Activated CD4-positive, alpha-beta T cell treated with anti-CD3 and anti-CD28 coated beads, Interleukin-2, amount 50 U/mL, for 4 hours (primary cell): Measurements from ENCODE around the gene SPNS3.

Experiments
- DNase-seq, 2 experiments: peaks; one replicate each; pipeline ENCODE4 v3.0.0-alpha.2; 2020

The SPNS3 gene

GRCh38 chr17:4512156-4513112 lies 78.7 kb downstream of the SPNS3 start:
- DNase-seq: no peak

GRCh38 chr17:4513113-4514032 lies 79.6 kb downstream of the SPNS3 start:
- no peak for DNase-seq

DNA sequence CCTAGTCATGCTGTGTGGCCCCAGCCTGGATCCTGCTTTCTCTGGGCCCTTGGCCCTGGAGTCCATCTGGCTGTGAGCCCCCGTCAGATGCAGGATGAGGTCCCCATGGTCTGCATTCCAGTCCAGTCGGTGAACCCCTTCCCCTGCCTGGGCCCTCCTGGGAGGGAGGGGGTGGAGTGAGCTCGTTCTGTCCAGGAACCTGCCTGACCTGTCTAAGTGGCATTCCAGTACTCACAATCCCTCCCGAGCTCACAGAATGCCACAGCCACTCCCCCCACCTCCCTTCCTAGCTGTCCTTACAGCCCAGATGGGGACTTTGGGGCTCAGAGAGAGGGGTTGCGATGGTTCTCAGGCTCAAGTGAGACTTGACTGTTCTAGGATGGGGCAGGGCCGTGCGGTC lies 80.5 kb downstream of the SPNS3 start:
- DNase-seq: no peak

DNA sequence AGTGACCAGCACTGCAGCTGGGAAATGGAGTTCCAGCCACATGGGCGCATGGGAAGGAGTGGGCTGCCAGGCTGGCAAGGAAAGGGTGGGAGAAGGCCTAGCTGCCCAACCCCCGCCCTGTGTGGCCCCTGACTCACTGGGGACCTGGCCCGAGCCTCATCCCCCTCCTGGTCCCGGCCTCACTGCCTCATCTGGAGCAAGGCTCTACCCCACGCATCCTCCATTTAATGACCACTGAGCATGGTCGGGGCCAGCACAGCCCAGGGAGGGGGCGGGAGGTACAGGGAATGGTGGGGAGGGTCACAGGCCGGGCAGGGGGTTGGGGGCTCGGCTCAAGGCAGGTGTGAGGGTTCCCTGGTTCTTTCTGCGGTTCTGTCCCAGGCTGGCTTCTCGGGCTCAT lies 81.0 kb downstream of the SPNS3 start:
- no peak for DNase-seq

DNA sequence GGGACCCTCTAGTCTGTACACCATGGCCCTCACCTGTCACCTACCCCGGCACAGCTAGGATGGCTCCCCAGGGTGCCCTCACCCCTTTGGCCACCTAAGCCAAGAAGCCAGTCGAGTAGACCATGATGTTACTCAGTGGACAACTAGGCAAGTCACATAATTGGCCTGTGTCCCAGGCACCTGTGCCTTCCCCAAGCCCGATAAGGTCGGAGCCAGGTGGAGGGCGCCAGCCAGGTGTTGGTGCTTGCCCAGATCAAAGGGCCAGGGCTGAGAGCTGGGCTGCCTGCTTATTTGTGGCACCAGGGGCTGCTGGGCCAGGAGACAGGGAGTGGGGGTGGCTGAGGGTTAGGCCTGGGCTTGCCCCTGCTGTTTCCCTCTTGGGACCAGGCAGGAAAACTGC lies 81.8 kb downstream of the SPNS3 start:
- no peak for DNase-seq

DNA sequence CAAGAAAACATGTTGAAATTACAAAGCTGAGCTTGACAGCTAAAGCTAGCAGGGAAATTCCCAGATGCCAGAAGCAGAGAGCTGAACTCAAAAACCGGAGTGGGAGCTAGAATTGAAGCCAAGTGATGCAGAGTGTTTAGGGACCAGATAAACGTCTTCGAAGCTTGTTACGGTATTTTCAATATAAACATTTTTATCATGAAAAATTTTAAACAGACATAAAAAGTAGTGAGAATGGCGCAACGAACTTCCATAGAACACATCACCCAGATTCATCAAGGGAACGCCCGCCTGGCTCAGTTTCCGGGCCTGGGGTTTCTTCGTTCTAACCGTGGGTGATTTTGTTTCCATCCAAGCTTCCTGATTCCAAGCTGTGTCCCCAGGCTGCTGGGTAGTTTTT lies 83.0 kb downstream of the SPNS3 start:
- no peak for DNase-seq

GRCh38 chr17:4518901-4519300 lies 85.2 kb downstream of the SPNS3 start:
- no peak for DNase-seq

- no peak for DNase-seq
Measured at GRCh38 chr17:4519361-4519788, 85.6 kb downstream of the SPNS3 start.

DNA sequence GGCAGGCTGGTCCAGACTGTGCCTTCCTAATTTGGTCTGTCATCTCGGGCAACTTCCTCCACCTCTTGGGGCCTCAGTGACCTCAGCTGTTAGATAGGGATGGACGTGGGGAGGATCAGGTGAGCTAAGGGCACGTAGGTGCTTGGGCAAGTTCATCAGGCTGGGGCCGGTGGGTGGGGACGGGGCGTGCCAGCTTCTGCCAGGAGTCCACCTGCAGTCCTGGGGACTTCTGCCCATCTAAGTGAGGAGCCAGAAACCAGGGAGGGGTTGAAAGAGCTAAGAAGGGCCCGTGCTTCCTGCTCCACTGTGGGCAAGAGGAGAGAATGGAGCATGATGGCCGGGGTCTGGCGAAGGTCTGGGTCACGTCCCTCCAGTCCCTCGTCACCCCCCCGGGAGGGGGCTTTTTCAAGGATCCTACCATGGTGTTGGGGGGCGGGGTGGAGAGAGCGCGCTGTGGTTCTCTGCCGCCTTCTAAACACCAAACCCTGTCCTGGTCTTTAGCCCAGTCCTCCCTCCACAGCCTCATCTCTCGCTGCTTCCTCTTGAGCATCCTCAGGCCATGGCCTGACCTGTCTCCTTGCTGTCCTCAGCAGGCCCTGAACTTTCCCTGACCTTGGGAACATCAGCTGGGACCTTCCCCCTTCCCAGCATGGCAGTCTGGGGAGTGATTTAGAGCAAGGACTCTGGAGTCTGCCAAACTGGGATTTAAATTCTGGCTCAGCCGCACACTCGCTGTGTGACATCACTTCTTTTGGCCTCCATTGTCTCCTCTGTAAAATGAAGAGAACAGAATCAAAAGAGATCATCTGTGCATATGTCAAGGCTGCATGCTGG lies 86.5 kb downstream of the SPNS3 start:
- DNase-seq: no peak

GRCh38 chr17:4520894-4521600 lies 87.3 kb downstream of the SPNS3 start:
- no peak for DNase-seq

DNA sequence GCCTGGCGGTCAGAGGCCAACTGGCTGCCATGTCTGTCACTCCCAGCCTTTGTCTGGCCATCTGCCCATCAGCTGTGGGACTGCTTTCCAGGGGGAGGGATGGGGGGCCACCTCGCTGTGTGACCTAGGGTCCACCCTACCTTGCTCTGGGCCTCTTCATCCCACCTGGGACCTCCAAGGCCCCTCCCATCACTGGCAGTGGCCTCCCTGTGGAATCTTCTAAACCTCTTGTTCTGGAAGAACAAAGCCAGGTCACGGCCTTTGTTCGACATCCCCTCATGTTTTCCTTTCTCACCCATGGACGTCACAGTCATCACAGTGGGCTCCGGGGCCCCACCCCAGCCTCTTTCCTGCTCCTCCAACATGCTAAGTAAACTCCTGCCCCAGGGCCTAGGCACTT lies 88.9 kb downstream of the SPNS3 start:
- no peak for DNase-seq

GRCh38 chr17:4523946-4524345 lies 90.2 kb downstream of the SPNS3 start:
- DNase-seq: no peak

DNA sequence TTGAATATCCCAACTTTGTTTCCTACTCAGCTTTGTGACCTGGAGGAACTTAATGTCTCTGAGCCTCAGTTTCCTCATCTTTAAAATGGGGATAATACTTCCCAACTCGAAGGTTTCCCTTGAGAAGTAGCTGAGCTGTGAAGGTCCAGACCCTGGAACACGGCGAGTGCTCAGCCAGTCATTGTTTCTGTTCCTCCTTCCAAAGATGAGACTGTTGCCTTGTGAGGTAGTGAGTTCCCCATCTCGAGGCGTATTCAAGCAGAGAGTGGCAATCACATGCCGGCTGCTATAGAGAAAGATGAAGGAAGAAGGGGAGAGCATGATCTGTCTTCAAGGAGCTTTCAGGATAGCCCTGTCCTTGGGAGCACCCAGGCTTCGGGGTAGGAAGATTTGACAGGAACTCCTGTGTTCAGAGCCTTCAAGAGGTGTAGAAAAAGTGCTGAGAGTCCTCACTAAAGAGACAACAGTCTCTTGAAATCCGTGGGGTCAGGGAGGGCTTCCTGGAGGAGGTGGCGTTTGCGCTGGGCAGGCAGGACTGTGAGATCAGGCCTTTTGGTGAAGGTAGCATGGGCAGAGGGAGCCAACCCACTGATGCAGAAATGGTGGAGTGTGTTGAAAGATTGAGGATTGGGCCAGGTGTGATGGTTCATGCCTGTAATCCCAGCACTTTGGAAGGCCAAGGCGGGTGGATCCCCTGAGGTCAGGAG lies 92.1 kb downstream of the SPNS3 start:
- no peak for DNase-seq

- DNase-seq: no peak
Measured at GRCh38 chr17:4527134-4527533, 93.4 kb downstream of the SPNS3 start.

GRCh38 chr17:4527566-4528125 lies 93.9 kb downstream of the SPNS3 start:
- DNase-seq: no peak

GRCh38 chr17:4529533-4530152 lies 95.9 kb downstream of the SPNS3 start:
- no peak for DNase-seq

- DNase-seq: no peak
Measured at GRCh38 chr17:4530799-4531730, 97.3 kb downstream of the SPNS3 start.

DNA sequence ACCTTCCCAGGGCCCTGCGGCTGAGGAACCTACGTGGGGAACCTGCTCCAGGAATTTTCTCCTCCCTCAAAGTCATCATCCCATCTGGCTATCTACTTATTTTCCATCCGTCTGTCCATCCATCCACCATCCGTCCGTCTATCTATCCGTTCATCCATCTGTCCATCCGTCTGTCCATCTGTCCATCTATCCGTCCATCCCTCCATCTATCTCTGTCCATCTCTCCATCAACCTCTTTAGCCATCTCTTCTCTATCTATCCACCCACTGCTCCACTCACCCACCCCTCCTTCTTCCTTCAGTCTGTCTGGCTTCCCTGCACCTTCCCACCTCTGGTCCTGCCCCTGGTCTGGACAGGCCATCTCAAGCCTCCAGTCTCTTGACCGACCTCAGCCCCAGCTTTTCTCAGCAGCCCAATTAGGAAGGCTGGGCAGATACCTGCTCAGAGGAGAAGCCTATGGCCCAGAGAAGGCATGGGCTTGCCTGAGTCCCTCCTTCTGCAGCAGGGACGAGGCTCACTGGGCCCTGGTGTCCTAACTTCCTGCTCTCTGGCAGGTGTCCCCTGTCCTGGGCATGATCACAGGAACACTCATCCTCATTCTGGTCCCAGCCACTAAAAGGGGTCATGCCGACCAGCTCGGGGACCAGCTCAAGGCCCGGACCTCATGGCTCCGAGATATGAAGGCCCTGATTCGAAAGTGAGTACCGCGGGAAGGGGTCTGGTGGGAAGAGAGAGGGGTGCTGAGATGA lies 98.4 kb downstream of the SPNS3 start:
- no peak for DNase-seq
